Measurements from ENCODE around the gene SRF.
"Not testable (repeated sequence)": the region's sequence is repeated elsewhere in the genome, so short reads cannot be mapped to it uniquely, and the experiment has no call there.

DNA sequence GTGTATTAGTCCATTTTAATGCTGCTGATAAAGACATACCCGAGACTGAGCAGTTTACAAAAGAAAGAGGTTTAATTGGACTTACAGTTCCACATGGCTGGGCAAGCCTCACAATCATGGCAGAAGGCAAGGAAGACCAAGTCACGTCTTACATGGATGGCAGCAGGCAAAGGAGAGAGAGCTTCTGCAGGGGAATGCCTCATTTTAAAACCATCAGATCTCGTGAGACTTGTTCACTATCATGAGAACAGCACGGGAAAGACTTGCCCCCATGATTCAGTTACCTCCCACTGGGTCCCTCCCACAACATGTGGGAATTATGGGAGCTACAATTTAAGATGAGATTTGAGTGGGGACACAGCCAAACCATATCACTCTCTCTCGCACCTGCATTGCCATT, 39.7 kb upstream of the SRF start:
- TF ChIP-seq, protein P1, sequence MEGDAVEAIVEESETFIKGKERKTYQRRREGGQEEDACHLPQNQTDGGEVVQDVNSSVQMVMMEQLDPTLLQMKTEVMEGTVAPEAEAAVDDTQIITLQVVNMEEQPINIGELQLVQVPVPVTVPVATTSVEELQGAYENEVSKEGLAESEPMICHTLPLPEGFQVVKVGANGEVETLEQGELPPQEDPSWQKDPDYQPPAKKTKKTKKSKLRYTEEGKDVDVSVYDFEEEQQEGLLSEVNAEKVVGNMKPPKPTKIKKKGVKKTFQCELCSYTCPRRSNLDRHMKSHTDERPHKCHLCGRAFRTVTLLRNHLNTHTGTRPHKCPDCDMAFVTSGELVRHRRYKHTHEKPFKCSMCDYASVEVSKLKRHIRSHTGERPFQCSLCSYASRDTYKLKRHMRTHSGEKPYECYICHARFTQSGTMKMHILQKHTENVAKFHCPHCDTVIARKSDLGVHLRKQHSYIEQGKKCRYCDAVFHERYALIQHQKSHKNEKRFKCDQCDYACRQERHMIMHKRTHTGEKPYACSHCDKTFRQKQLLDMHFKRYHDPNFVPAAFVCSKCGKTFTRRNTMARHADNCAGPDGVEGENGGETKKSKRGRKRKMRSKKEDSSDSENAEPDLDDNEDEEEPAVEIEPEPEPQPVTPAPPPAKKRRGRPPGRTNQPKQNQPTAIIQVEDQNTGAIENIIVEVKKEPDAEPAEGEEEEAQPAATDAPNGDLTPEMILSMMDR (conservative IDR thresholded peaks at IDR 0.05; ENCODE audit: low read length): not testable (repeated sequence)
- not testable (repeated sequence) for TF ChIP-seq EZH2phosphoT487 (IDR thresholded peaks at IDR 0.05; ENCODE audit: borderline replicate concordance)
